Body of pancreas (tissue), 4 donors: ENCODE measurements around the gene OPRD1. TPM values are rescaled to one million over a fixed set of nuclear protein-coding genes. Genes with fewer than 3 reads are reported as not detected.
"Not testable (repeated sequence)": the region's sequence is repeated elsewhere in the genome, so short reads cannot be mapped to it uniquely, and the experiment has no call there.

ENCODE experiments used
- ATAC-seq: fragments of 150-250 bp; one replicate; pipeline ENCODE4 v1.9.1; 2016
- DNase-seq, 4 donors: peaks; one replicate each; pipeline ENCODE4 v3.0.0-alpha.2; 2019
- H3K27ac ChIP-seq, 4 donors: fragments of 200-600 bp; sonication (generic); 1 replicate in 3 of 4; 2 replicates in 1 of 4; pipeline versions ENCODE4 v1.5.1 to v1.6.1; 2016 to 2019; ENCODE audit warnings: mild to moderate bottlenecking in 1 of 4, mixed read lengths in 1 of 4, moderate library complexity in 1 of 4
- H3K27me3 ChIP-seq, 2 donors: fragments of 200-600 bp; sonication (generic); one replicate each; pipeline ENCODE4 v1.6.0; 2016; ENCODE audit warnings: mild to moderate bottlenecking in 1 of 2
- H3K36me3 ChIP-seq, 2 donors: fragments of 200-600 bp; sonication (generic); replicated peaks in 1 of 2; 2 replicates each; pipeline ENCODE4 v1.5.1; 2016; ENCODE audit warnings: low read depth in 2 of 2; ENCODE audit not compliant: insufficient read depth in 1 of 2
- H3K4me1 ChIP-seq: fragments of 200-600 bp; sonication (generic); one replicate; pipeline ENCODE4 v1.6.0; 2016
- H3K4me3 ChIP-seq, 2 donors: fragments of 200-600 bp; sonication (generic); 1 replicate in 1 of 2; 2 replicates in 1 of 2; pipeline ENCODE4 v1.5.1; 2016 to 2019
- H3K9me3 ChIP-seq, 3 donors: fragments of 200-600 bp; sonication (generic); 1 replicate in 2 of 3; 2 replicates in 1 of 3; pipeline ENCODE4 v1.5.1; 2016
- CTCF ChIP-seq, 7 experiments: fragments of 450-650 bp in 4 of 7; fragments of 200-600 bp in 3 of 7; sonication (generic) in 3 of 7; IDR thresholded peaks; one replicate each; pipeline ENCODE4 v1.5.1; 2016 to 2019; ENCODE audit warnings: antibody characterized with exemption in 7 of 7
- POLR2A ChIP-seq, 3 donors: fragments of 450-650 bp; IDR thresholded peaks; one replicate each; pipeline ENCODE4 v1.6.1; 2016; ENCODE audit warnings: antibody characterized with exemption in 3 of 3, mild to moderate bottlenecking in 2 of 3
- WGBS, 2 donors: methylation state at CpG; one replicate each; pipeline ENCODE4 v1.1.5; 2017; 5-methylcytosine and 5-hydroxymethylcytosine counted together
- intact Hi-C: fragments of 100-400 bp; cut with DNase I; formaldehyde crosslinking; loops from one replicate; pipeline ENCODE4 v1.15.1; 2023
- total RNA-seq, 2 donors: library from RNA; depleted of rRNA; stranded (reverse); fragments of >200 nt; gene quantifications; one replicate each; pipeline ENCODE4 v1.1.0, GENCODE V29; 2016

OPRD1 gene
- total RNA-seq = under 1 TPM in 1 of 2 donors, not detected in 1; 0.66 TPM

GRCh38 chr1:28811766-28812668 lies at the start of gene OPRD1:
Gene OPRD1, plus strand, starts transcription at chr1:28812170. Its CDS starts 214 bp downstream, at chr1:28812384.
- DNase-seq = no peak
- TF ChIP-seq POLR2A (IDR thresholded peaks at IDR 0.05) (no peak), CTCF (IDR thresholded peaks at IDR 0.05) (no peak)
- whole genome bisulfite sequencing, 2 donors = 2 to 21% methylated on average over 5 to 102 of the region's 108 CpGs
- H3K9me3 ChIP-seq = no peaks in the 10 kb centered on the region
- intact Hi-C loops = no loop called here
- H3K4me3 ChIP-seq = no peak within 1 kb of the TSS
- ATAC-seq = no peak
- no peaks in the 10 kb centered on the region for H3K4me1 ChIP-seq
- H3K27ac ChIP-seq = no peak within 1 kb of the TSS
- H3K27me3 ChIP-seq = no peaks in the 10 kb centered on the region
- no peaks in the 10 kb centered on the region for H3K36me3 ChIP-seq

GRCh38 chr1:28766532-28767183 lies 45.3 kb upstream of the OPRD1 start:
- no peaks in the 10 kb centered on the region for H3K36me3 ChIP-seq
- intact Hi-C loops = no loop called here
- WGBS, 2 donors = 77 to 86% methylated on average over 2 of the region's 2 CpGs
- DNase-seq (no peak), ATAC-seq (no peak)
- TF ChIP-seq POLR2A (IDR thresholded peaks at IDR 0.05) = no peak
- no peak for TF ChIP-seq CTCF (IDR thresholded peaks at IDR 0.05)
- peaks cover 20% of the 10 kb centered on the region for H3K4me1 ChIP-seq
- no peak overlapping the region for H3K4me3 ChIP-seq
- no peak overlapping the region for H3K27ac ChIP-seq
- H3K27me3 ChIP-seq = no peaks in the 10 kb centered on the region
- no peaks in the 10 kb centered on the region for H3K9me3 ChIP-seq

GRCh38 chr1:28770601-28771165 lies 41.3 kb upstream of the OPRD1 start:
- intact Hi-C loops = no loop called here
- 93 to 98% methylated on average over 3 of the region's 3 CpGs for WGBS, 2 donors
- H3K4me3 ChIP-seq = no peak overlapping the region

GRCh38 chr1:28771921-28772320 lies 40.0 kb upstream of the OPRD1 start:
- intact Hi-C loops, H3K27me3 ChIP-seq, H3K4me3 ChIP-seq, ATAC-seq, H3K36me3 ChIP-seq, H3K27ac ChIP-seq, H3K9me3 ChIP-seq, DNase-seq: not testable (repeated sequence)
- 93 to 95% methylated on average over 10 of the region's 10 CpGs for WGBS, 2 donors
- H3K4me1 ChIP-seq = peaks cover 20% of the 10 kb centered on the region

More at GRCh38 chr1:28770601-28771165, 41.3 kb upstream of the OPRD1 start:
- no peak for TF ChIP-seq CTCF (IDR thresholded peaks at IDR 0.05)
- TF ChIP-seq POLR2A (IDR thresholded peaks at IDR 0.05) = no peak
- peaks cover 21% of the 10 kb centered on the region for H3K4me1 ChIP-seq
- no peaks in the 10 kb centered on the region for H3K9me3 ChIP-seq
- H3K36me3 ChIP-seq = no peaks in the 10 kb centered on the region
- no peak for ATAC-seq
- DNase-seq = no peak
- H3K27ac ChIP-seq = no peak overlapping the region
- no peaks in the 10 kb centered on the region for H3K27me3 ChIP-seq

GRCh38 chr1:28773105-28773504 lies 38.9 kb upstream of the OPRD1 start:
- intact Hi-C loops = no loop called here
- TF ChIP-seq CTCF (IDR thresholded peaks at IDR 0.05) (no peak), POLR2A (IDR thresholded peaks at IDR 0.05) (no peak)
- Histone ChIP-seq H3K27ac (no peak overlapping the region), H3K36me3 (no peaks in the 10 kb centered on the region), H3K27me3 (no peaks in the 10 kb centered on the region), H3K9me3 (no peaks in the 10 kb centered on the region), H3K4me3 (no peak overlapping the region), H3K4me1 (peaks cover 16% of the 10 kb centered on the region)
- 78 to 85% methylated on average over 3 of the region's 3 CpGs for WGBS, 2 donors
- no peak for ATAC-seq
- DNase-seq = no peak
